HepG2 (cell line): ENCODE data around the gene MAPK10. TPM values are rescaled to one million over a fixed set of nuclear protein-coding genes. Genes with fewer than 3 reads are reported as not detected.

Source experiments
- ATAC-seq: fragments of 200-7000 bp; cut with Tn5 transposase; 3 replicates; pipeline ENCODE4 v1.9.1; 2020; ENCODE audit warnings: mild to moderate bottlenecking, moderate library complexity
- BruUV-seq: library from RNA; stranded (reverse); fragments of 400-500 nt; replicated peaks from 2 replicates; lab custom pipeline; 2021; lab: Mats Ljungman, UMichigan
- CTCF ChIA-PET: fragments of 300-600 bp; formaldehyde crosslinking; extraction: SDS; loops from one replicate; lab custom pipeline; 2021; ENCODE audit warnings: low total read pairs, inconsistent platforms, low intra/inter-chr PET ratio; lab: Yijun Ruan, JAX
- POLR2A ChIA-PET: fragments of 350-600 bp; sonication (Branson Sonifier 250); formaldehyde crosslinking; loops from one replicate; lab custom pipeline; 2020; ENCODE audit warnings: antibody characterized with exemption, inconsistent platforms; lab: Yijun Ruan, JAX
- DNase-seq: peaks from one replicate; pipeline ENCODE4 v3.0.0-alpha.2; 2015; ENCODE audit warnings: low spot score
- FAIRE-seq: peaks from 3 replicates; lab custom pipeline; 2011; peaks lifted over from hg19 to GRCh38; lab: Jason Lieb, UNC
- H2AFZ ChIP-seq: one replicate; pipeline ENCODE4 v1.6.1; 2011; ENCODE audit warnings: low read length, inconsistent platforms
- H3K27ac ChIP-seq: fragments of 300-600 bp; 3 replicates; pipeline ENCODE4 v1.8.0; 2011; ENCODE audit warnings: mixed run types, mild to moderate bottlenecking, mixed read lengths, low read length, inconsistent platforms; ENCODE audit not compliant: insufficient read depth; ENCODE audit errors: extremely low read length
- H3K27me3 ChIP-seq, 2 experiments: fragments of 200-600 bp in 1 of 2; 2 replicates in 1 of 2; 3 replicates in 1 of 2; pipeline versions ENCODE4 v1.6.0 to v1.8.0; 2011; ENCODE audit warnings: low read length in 2 of 2, mild to moderate bottlenecking in 2 of 2, moderate library complexity in 2 of 2, inconsistent platforms in 1 of 2; ENCODE audit not compliant: insufficient read depth in 2 of 2, control insufficient read depth in 1 of 2
- H3K36me3 ChIP-seq, 2 experiments: fragments of 200-600 bp in 1 of 2; replicated peaks in 1 of 2; 2 replicates in 1 of 2; 3 replicates in 1 of 2; pipeline versions ENCODE4 v1.5.1 to v1.8.0; 2011; ENCODE audit warnings: low read length in 2 of 2, inconsistent platforms in 1 of 2; ENCODE audit not compliant: insufficient read depth in 2 of 2, control insufficient read depth in 1 of 2
- H3K4me1 ChIP-seq: 2 replicates; pipeline ENCODE4 v1.5.1; 2012; ENCODE audit warnings: low read length, inconsistent platforms; ENCODE audit not compliant: insufficient read depth
- H3K4me2 ChIP-seq: 2 replicates; pipeline ENCODE4 v1.6.0; 2011; ENCODE audit warnings: low read depth, low read length, inconsistent platforms
- H3K4me3 ChIP-seq, 3 experiments: fragments of 200-600 bp in 1 of 3; sonication (generic), shearing (Covaris generic) in 1 of 3; replicated peaks in 1 of 3; 2 replicates each; pipeline ENCODE4 v1.5.1; 2011 to 2016; ENCODE audit warnings: low read length in 3 of 3, inconsistent platforms in 2 of 3, low read depth in 2 of 3, mild to moderate bottlenecking in 2 of 3, control low read depth in 1 of 3, mixed read lengths in 1 of 3; ENCODE audit not compliant: insufficient read depth in 1 of 3
- H3K79me2 ChIP-seq: one replicate; pipeline ENCODE4 v1.6.1; 2011; ENCODE audit warnings: low read length, inconsistent platforms; ENCODE audit not compliant: insufficient read depth
- H3K9ac ChIP-seq: 2 replicates; pipeline ENCODE4 v1.6.0; 2011; ENCODE audit warnings: mild to moderate bottlenecking, low read depth, low read length, inconsistent platforms; ENCODE audit not compliant: insufficient read depth
- H3K9me3 ChIP-seq: 2 replicates; pipeline ENCODE4 v1.5.1; 2012; ENCODE audit warnings: mild to moderate bottlenecking, low read length
- H4K20me1 ChIP-seq: 2 replicates; pipeline ENCODE4 v1.6.0; 2011; ENCODE audit warnings: inconsistent platforms, mild to moderate bottlenecking, low read length, moderate library complexity; ENCODE audit not compliant: insufficient read depth
- HNF4A ChIP-seq: sonication (generic); formaldehyde crosslinking; IDR thresholded peaks from 2 replicates; pipeline ENCODE4 v1.4.0; 2020; ENCODE audit warnings: missing genetic modification reagents
- HNRNPLL ChIP-seq: fragments of 200-400 bp; formaldehyde crosslinking; IDR thresholded peaks from 2 replicates; pipeline ENCODE4 v1.6.1; 2017; ENCODE audit warnings: mild to moderate bottlenecking, low read depth, low read length; ENCODE audit not compliant: poor library complexity, severe bottlenecking
- MYNN ChIP-seq: sonication (generic); formaldehyde crosslinking; IDR thresholded peaks from 2 replicates; pipeline ENCODE4 v1.4.0; 2020; ENCODE audit warnings: mild to moderate bottlenecking, low read depth, missing genetic modification reagents
- PPARG ChIP-seq: conservative IDR thresholded peaks from 2 replicates; pipeline ENCODE4 v1.6.1; 2016; ENCODE audit warnings: missing biosample characterization, missing genetic modification reagents
- SETDB1 ChIP-seq: sonication (generic); formaldehyde crosslinking; IDR thresholded peaks from 2 replicates; pipeline ENCODE4 v1.5.1; 2020; ENCODE audit warnings: missing genetic modification reagents, mild to moderate bottlenecking, borderline replicate concordance
- SPEN ChIP-seq: sonication (generic); formaldehyde crosslinking; IDR thresholded peaks from 2 replicates; pipeline ENCODE4 v1.5.1; 2020; ENCODE audit warnings: low read depth, mild to moderate bottlenecking, missing genetic modification reagents
- TARDBP ChIP-seq: sonication (generic); formaldehyde crosslinking; IDR thresholded peaks from 2 replicates; pipeline ENCODE4 v1.8.0; 2022; ENCODE audit warnings: mild to moderate bottlenecking, missing genetic modification reagents
- ZBTB1 ChIP-seq: sonication (generic); formaldehyde crosslinking; IDR thresholded peaks from 2 replicates; pipeline ENCODE4 v1.4.0; 2020; ENCODE audit warnings: missing genetic modification reagents, borderline replicate concordance
- ZBTB38 ChIP-seq: sonication (generic); formaldehyde crosslinking; IDR thresholded peaks from 2 replicates; pipeline ENCODE4 v1.5.1; 2020; ENCODE audit warnings: mild to moderate bottlenecking, missing genetic modification reagents
- ZNF10 ChIP-seq: sonication (generic); formaldehyde crosslinking; IDR thresholded peaks from 2 replicates; pipeline ENCODE4 v1.4.0; 2020; ENCODE audit warnings: mild to moderate bottlenecking, low read depth, missing genetic modification reagents, borderline replicate concordance
- ZNF720 ChIP-seq: sonication (generic); formaldehyde crosslinking; IDR thresholded peaks from 2 replicates; pipeline ENCODE4 v1.4.0; 2020; ENCODE audit warnings: missing genetic modification reagents
- ZNF766 ChIP-seq: sonication (generic); formaldehyde crosslinking; IDR thresholded peaks from 2 replicates; pipeline ENCODE4 v1.5.0; 2020; ENCODE audit warnings: missing genetic modification reagents, borderline replicate concordance
- WGBS: methylation state at CpG from one replicate; pipeline ENCODE4 v1.1.6; 2017; ENCODE audit warnings: low lambda C conversion rate; 5-methylcytosine and 5-hydroxymethylcytosine counted together
- in situ Hi-C: cut with HindIII; loops from 2 replicates; pipeline ENCODE4 v1.10.0; 2017; ENCODE audit warnings: low pct_unique_long_range_greater_than_20kb; ENCODE audit not compliant: extremely low pct_ligation_motif_present
- intact Hi-C: fragments of 100-400 bp; cut with micrococcal nuclease; formaldehyde crosslinking; loops from one replicate; pipeline ENCODE4 v1.10.0; 2022; ENCODE audit not compliant: unreplicated experiment
- polyA plus RNA-seq, 8 experiments: library from polyadenylated mRNA; depleted of rRNA in 3 of 8; stranded (reverse) in 7 of 8; unstranded in 1 of 8; fragments of >200 nt; fragmentation: Illumina TruSeq in 4 of 8; extraction: Trizol in 4 of 8; gene quantifications; 2 replicates each; pipeline versions ENCODE4 v1.2.1 to v1.2.3, GENCODE V29; 2011 to 2016; ENCODE audit warnings: low read depth in 4 of 8, missing spikeins in 1 of 8, mixed read lengths in 1 of 8; ENCODE audit not compliant: insufficient read depth in 1 of 8
- total RNA-seq, 5 experiments: library from RNA; depleted of rRNA; stranded (reverse); fragments of >200 nt; fragmentation: Illumina TruSeq; extraction: Trizol; gene quantifications; 2 replicates each; pipeline ENCODE4 v1.2.3, GENCODE V29; 2016; ENCODE audit warnings: low read depth in 1 of 5
- TF ChIP-seq, protein P1 (sequence below): sonication (generic); formaldehyde crosslinking; conservative IDR thresholded peaks from 2 replicates; pipeline ENCODE4 v1.4.0; 2020; ENCODE audit warnings: missing genetic modification reagents
- TF ChIP-seq, protein P2 (sequence below): sonication (generic); formaldehyde crosslinking; conservative IDR thresholded peaks from 2 replicates; pipeline ENCODE4 v1.4.0; 2020; ENCODE audit warnings: mild to moderate bottlenecking, missing genetic modification reagents, moderate library complexity

The MAPK10 gene
- total and polyA plus RNA-seq, 2 of the 13 experiments (the other 11 are each of a cell fraction or from before 2014, with no cell fraction given): not detected

DNA sequence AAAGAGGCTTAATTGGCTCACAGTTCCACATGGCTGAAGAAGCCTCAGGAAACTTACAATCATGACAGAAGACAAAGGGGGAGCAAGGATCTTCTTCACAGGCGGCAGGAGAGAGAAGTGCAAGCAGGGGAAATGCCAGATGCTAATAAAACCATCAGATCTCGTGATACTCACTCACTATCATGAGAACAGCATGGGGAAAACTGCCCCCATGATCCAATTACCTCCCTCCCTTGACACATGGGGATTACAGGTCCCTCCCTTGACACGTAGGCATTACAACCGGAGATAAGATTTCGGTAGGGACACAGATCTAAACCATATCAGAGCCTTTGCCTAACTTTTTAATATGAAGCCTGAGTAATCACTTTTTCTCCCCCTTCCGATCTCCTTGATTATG lies 43.7 kb upstream of the MAPK10 start:
- in situ Hi-C loops: no loop called here
- H2AFZ ChIP-seq: no peak overlapping the region
- FAIRE-seq (no peak), DNase-seq (no peak), ATAC-seq (no peak)
- ChIA-PET POLR2A (no interaction called here), CTCF (no interaction called here)
- no peaks in the 10 kb centered on the region for H3K79me2 ChIP-seq
- H3K27me3 ChIP-seq: no peaks in the 10 kb centered on the region
- no peak overlapping the region for H3K9ac ChIP-seq
- intact Hi-C loops: no loop called here
- H3K4me1 ChIP-seq: no peaks in the 10 kb centered on the region
- WGBS: 0% methylated on average over 6 of the region's 6 CpGs
- no peak overlapping the region for H3K4me3 ChIP-seq
- no peaks in the 10 kb centered on the region for H4K20me1 ChIP-seq
- no peaks in the 10 kb centered on the region for H3K9me3 ChIP-seq
- no TSS peak for BruUV-seq
- TF ChIP-seq SETDB1 (CRISPR knock-in tag) (no peak), MYNN (CRISPR knock-in tag) (no peak), SPEN (CRISPR knock-in tag) (no peak), ZBTB38 (CRISPR knock-in tag) (no peak), TARDBP (no peak), HNF4A (CRISPR knock-in tag) (no peak)
- TF ChIP-seq, protein P1, sequence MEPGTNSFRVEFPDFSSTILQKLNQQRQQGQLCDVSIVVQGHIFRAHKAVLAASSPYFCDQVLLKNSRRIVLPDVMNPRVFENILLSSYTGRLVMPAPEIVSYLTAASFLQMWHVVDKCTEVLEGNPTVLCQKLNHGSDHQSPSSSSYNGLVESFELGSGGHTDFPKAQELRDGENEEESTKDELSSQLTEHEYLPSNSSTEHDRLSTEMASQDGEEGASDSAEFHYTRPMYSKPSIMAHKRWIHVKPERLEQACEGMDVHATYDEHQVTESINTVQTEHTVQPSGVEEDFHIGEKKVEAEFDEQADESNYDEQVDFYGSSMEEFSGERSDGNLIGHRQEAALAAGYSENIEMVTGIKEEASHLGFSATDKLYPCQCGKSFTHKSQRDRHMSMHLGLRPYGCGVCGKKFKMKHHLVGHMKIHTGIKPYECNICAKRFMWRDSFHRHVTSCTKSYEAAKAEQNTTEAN (CRISPR knock-in tag): no peak
- H3K36me3 ChIP-seq: no peaks in the 10 kb centered on the region
- H3K27ac ChIP-seq: no peak overlapping the region
- H3K4me2 ChIP-seq: no peak overlapping the region

DNA sequence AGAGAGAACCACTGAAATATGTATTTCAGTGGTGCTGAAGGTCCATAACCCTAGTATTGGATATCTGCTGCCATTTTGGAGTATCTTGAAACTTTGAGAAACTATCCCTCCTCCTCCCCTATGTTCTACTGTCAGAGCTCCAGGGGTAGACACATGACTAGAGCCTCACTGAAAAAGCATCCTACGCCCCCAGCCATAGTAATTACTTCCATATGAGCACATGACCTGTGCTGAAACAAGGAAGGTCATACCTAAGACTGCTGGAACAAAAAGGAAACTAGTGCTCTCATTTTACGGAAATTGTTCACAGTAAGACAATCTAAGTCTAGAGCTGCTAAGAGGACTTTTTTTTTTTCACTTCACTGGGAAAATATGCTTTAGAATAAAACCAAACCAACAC lies 42.0 kb upstream of the MAPK10 start:
- CTCF ChIA-PET: no interaction called here
- TF ChIP-seq, protein P2, sequence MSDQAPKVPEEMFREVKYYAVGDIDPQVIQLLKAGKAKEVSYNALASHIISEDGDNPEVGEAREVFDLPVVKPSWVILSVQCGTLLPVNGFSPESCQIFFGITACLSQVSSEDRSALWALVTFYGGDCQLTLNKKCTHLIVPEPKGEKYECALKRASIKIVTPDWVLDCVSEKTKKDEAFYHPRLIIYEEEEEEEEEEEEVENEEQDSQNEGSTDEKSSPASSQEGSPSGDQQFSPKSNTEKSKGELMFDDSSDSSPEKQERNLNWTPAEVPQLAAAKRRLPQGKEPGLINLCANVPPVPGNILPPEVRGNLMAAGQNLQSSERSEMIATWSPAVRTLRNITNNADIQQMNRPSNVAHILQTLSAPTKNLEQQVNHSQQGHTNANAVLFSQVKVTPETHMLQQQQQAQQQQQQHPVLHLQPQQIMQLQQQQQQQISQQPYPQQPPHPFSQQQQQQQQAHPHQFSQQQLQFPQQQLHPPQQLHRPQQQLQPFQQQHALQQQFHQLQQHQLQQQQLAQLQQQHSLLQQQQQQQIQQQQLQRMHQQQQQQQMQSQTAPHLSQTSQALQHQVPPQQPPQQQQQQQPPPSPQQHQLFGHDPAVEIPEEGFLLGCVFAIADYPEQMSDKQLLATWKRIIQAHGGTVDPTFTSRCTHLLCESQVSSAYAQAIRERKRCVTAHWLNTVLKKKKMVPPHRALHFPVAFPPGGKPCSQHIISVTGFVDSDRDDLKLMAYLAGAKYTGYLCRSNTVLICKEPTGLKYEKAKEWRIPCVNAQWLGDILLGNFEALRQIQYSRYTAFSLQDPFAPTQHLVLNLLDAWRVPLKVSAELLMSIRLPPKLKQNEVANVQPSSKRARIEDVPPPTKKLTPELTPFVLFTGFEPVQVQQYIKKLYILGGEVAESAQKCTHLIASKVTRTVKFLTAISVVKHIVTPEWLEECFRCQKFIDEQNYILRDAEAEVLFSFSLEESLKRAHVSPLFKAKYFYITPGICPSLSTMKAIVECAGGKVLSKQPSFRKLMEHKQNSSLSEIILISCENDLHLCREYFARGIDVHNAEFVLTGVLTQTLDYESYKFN (CRISPR knock-in tag): no peak
- TF ChIP-seq PPARG (CRISPR knock-in tag): no peak
- no peak for TF ChIP-seq HNRNPLL
- no peak for TF ChIP-seq ZBTB1 (CRISPR knock-in tag)
- no peak for TF ChIP-seq ZNF10 (CRISPR knock-in tag)
- TF ChIP-seq ZNF766: no peak
- no peak for TF ChIP-seq ZNF720
- TF ChIP-seq, protein P1 (CRISPR knock-in tag): no peak

More for the DNA sequence above, 42.0 kb upstream of the MAPK10 start:
- DNase-seq (no peak), ATAC-seq (no peak), FAIRE-seq (no peak)
- H3K27ac ChIP-seq: no peak overlapping the region
- in situ Hi-C loops (no loop called here), intact Hi-C loops (no loop called here)
- no peaks in the 10 kb centered on the region for H3K36me3 ChIP-seq
- no peaks in the 10 kb centered on the region for H3K79me2 ChIP-seq
- no peak overlapping the region for H2AFZ ChIP-seq
- no peak overlapping the region for H3K9ac ChIP-seq
- 10% methylated on average over 2 of the region's 2 CpGs for whole genome bisulfite sequencing
- no peaks in the 10 kb centered on the region for H3K4me1 ChIP-seq
- H3K27me3 ChIP-seq: no peaks in the 10 kb centered on the region
- H3K4me3 ChIP-seq: no peak overlapping the region
- no TSS peak for BruUV-seq
- POLR2A ChIA-PET: no interaction called here
- no peak overlapping the region for H3K4me2 ChIP-seq
- no peaks in the 10 kb centered on the region for H3K9me3 ChIP-seq
- H4K20me1 ChIP-seq: no peaks in the 10 kb centered on the region
